ENCODE data around the gene TTC33.
"Not testable (repeated sequence)": the region's sequence is repeated elsewhere in the genome, so short reads cannot be mapped to it uniquely, and the experiment has no call there.

The TTC33 gene

DNA sequence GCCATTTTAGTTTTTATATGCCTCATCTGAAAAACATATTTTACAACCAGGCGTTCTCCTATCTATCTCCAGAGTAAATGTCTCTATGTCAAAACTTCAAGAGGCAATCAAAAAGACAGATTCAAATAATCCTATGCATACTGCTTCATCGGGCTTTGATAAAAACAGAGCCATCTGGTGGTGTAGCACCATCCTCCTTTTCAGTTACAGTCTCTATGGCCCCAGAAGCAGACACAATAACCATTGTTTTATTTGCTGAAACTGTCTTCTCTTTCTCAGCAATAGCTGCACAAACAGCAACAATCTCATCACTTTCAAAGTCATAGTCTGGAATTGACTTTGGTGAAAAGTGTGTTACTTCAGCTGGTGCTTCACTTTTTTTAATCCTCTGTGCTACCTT, 39.8 kb downstream of the TTC33 start:
- no peak for DNase-seq

DNA sequence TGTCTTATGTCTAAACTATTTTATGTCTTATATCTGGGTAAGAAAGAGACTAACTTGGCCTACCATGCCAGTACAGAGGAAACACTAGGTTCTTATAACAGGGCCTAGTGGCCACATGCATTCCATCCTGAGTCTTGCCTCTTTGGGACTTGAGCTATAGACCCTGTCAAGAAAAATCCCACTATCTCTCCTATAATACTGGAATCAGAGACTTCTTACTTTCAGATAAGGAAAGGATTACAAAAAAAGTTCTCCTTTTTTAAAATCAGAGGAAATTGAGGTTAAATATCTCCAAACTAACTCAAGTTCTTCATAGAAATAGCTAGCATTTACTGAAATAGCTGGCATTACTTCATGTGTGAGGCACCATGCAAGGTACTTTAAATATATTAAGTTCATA, 41.8 kb downstream of the TTC33 start:
- DNase-seq, result no peak

DNA sequence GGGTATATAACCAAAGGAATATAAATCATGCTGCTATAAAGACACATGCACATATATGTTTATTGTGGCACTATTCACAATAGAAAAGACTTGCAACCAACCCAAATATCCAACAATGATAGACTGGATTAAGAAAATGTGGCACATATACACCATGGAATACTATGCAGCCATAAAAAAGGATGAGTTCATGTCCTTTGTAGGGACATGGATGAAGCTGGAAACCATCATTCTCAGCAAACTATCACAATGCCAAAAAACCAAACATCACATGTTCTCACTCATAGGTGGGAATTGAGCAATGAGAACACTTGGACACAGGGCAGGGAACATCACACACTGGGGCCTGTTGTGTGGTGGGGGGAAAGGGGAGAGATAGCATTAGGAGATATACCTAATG, 45.2 kb downstream of the TTC33 start:
- not testable (repeated sequence) for DNase-seq

DNA sequence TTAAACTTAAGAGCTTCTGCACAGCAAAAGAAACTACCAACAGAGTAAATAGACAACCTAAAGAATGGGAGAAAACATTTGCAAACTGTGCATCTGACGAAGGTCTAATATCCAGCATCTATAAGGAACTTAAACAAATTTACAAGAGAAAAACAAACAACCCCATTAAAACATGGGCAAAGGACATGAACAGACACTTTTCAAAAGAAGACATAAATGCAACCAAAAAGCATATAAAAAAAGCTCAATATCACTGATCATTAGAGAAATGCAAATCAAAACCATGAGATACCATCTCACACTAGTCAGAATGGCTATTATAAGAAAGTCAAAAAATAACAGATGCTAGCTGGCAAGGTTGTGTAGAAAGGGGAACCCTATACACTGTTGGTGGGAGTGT, 50.3 kb downstream of the TTC33 start:
- DNase-seq, result not testable (repeated sequence)

DNA sequence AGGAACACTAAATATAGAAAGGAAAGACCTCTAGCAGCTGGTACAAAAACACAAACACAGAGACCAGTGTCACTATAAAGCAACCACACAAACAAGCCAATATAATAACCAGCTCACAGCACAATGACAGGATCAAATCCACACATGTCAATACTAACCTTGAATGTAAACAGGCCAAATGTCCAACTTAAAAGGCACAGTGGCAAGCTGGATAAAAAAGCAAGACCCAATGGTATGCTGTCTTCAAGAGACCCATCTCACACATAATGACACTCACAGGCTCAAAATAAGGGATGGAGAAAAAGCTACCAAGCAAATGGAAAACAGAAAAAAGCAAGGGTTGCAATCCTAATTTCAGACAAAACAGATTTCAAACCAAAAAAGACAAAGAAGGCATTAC, 53.7 kb downstream of the TTC33 start:
- DNase-seq, result not testable (repeated sequence)

DNA sequence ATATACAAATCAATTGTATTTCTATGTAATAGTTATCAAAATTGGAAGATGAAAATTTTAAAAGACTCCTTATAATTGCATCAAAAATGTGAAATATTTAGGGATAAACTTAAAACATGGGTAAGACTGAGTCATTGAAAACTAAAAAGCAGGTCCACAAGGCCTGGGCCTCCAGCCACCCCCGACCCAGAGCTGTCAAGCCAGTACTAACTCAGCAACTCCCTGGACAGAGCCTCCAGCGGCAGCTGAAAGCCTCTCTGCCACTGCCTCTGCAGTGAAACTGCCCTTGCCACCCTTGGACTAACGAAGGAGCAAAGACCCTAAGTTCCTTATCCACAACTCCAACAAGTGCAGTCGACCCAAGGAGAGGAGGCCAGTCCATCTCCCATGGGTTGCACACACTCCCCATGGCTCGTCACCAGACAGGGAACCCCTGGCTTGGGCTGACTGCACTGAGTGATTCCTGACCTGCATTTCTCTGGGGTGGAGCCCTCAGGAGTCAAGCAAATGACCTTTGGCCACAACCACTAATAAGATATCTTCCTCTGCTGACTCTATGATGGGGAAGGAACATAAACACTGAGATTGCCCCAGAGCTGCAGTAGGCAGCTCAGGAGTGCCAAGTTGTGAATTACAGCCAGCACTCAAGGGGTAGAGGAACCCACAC, 55.5 kb downstream of the TTC33 start:
- no peak for DNase-seq

DNA sequence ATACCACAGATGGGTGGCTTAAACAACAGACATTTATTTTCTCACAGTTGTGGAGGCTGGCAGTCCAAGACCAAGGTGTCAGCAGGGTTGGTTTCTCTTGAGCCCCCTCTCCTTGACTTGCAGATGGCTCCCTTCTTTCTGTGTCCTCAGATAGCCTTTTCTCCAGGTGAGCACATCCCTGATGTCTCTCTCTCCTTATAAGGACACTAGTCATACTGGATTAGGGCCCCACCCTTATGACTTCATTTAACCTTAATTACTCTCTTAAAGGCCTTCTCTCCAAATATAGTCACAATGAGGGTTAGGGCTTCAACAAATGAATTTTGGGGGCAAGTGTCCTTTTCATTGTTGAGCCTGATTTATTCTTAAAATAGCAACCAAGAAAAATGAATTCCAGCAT, 61.3 kb downstream of the TTC33 start:
- no peak for DNase-seq

DNA sequence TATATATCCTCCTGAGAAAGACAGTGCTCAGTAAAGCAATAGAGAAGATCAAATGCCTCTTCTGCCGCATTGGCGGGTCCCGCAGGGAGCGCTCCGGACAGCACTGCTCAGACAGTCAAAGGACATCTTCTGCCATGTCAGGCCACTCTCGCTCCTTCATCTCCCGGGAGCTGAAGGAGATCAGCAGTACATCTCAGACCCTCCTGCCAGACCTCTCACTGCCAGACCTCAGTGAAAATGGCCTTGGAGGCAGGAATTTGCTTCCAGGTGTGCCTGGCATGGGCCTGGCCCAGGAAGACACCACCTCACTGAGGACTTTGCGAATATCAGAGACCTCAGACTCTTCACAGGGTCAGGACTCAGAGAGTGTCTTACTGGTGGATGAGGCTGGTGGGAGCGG, 63.9 kb downstream of the TTC33 start:
- no peak for DNase-seq

DNA sequence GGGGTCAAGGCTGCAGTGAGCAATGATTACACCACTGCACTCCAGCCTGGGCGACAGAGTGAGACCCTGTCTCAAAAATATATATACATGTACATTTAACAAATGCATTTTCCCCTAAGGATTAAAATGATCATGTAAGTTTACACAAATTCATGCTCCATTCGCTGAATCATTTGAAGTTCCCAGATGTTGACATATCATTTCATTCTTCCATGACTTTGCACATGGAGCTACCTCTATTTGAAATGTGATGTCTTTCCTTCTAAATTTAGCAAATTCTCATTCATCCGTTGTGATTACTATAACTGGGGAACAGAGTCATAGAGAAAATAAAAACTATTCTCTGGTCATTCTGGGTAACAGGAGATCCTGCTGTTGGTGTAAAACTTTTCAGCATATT, 65.5 kb downstream of the TTC33 start:
- no peak for DNase-seq

DNA sequence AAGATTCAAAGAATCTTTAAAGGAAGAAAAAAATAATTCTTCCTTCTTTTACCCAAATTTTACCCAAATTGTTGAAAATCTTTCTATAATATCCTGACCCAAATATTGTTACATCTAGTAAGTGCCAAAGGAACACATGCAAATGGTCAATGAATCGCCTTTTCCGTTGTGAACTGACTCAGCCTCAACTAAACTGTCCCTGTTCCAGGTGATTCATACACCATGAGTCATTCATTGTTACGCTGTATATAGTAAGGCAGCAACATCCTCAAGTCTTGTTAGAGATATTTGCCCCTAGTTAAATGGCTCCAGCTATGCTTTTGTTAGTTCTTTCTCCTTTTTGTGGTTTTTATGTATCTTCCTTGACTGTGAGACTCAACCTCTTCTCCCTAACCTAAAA, 66.3 kb downstream of the TTC33 start:
- no peak for DNase-seq

DNA sequence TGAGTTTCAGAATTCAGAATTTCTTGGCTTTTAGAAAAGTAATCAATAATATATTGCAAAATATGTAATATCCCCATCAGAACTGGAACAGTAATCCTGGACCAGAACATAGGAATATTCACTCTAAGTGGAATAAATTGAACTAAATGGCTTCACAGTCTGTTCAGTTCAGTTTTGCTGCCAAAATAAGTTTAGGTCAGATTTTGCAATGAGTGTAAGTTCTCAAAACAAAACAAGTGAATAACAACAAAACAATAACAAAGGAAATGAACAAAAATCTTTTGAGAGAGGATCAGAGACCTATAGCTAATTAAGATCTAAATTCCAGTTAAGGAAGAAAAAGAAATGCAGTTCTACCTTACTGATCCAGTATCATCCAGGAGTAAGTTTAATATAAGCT, 66.8 kb downstream of the TTC33 start:
- no peak for DNase-seq

DNA sequence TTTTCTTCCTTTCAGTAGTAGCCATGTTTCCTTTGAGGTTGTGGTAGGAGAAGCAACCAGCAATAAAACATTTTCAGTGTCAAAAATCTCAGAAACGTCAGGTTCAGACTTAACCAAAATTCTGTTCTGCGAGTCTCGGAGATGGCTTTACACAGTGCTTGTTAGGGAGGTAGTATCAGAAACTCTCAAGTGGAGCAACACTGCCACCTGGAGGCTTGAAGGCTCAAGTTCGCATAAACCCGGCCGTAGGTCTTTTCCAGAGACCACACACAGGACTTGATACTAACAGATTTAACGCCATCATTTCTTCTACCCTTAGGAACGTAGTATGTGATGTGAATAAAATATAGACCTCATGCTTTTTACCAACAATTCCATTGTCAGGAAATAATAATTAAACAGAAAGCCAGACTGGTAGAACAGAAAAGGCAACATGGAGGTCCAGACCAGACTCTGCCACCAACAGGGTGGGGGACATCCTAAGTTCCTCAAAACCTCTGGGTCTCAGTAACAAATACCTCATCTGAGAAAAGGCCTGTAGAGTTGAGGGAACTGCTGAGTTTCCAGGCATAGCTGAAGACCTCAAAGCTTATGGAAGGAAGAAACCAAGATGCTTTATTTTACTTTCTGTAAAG, 67.5 kb downstream of the TTC33 start:
- peak; percentile 40 for DNase-seq

DNA sequence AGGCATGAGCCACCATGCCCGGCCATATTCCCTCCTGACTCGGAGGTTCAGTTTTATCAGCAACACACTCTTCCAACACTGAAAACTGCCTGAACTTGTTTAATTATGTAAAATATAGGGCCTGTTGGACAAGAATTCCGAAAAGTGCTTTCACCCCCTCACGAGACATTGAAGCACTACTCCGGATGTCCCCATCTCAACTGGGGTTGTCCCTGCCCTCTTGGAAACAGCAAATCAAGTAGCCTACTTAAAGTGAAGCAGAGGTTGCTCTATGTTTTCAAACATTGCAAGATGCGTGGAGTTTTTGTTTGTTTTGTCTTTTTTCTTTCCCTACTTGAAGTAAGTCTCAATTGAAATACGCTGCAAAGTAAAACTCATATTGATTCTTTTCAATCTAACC, 68.4 kb downstream of the TTC33 start:
- no peak for DNase-seq

DNA sequence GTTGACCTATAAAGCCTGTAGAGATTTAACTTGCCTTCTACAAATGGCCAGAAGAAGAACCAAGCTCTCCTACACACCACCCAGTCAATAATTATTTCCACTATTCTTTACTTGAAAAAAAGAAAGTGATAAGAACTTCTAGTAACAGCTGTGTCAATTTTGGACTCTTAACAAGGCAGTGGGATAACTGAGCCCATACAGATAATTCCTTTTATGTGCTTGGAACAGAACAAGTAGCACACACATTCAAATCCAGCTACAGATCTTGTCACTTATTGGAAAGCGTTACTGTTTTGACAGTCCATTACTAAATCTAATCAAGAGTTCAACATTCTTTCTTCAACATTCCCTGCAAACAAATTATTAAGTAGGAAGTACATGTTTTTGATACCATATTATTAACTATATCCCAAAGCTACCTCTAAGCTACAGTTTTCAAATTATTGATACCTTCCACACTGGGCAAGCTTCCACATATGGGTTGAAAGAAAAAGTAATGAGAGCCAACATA, 69.7 kb downstream of the TTC33 start:
- DNase-seq, result no peak

DNA sequence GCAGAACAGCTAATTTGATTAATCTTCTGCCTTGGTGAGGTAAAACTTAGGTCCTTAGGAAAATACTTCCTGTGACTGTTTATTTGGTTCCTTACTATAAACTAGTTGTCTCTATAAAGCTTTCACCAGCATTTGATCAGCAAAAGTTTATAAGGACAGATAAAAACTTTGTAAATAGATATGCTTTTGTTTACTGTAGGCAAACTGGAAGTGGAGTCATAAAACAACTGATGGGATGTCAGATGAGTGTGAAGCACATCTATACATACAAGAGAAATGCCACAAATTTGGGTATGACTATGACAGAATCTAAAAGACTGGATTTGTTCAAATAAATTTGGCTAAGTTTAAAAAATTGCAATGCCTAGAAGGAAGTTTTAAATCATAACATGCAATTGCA, 70.6 kb downstream of the TTC33 start:
- DNase-seq, result no peak

DNA sequence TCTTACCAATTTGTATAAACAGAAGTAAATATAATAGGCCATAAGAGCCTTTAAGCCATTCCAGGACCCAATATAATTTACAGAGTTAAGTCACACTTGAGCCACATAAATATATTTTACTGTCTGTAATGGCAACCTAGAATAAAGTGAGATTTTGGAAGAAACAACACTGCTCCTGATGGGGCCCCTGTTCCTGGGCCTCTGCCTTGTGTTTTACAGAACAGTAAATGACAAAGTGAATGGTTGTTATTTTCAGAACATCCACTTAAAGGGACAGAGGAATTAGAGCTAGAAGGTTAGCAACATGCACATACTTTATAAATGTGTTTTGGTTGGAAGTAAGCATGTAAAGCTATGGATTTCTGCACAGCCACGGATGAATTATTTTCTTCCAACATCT, 72.5 kb downstream of the TTC33 start:
- no peak for DNase-seq

DNA sequence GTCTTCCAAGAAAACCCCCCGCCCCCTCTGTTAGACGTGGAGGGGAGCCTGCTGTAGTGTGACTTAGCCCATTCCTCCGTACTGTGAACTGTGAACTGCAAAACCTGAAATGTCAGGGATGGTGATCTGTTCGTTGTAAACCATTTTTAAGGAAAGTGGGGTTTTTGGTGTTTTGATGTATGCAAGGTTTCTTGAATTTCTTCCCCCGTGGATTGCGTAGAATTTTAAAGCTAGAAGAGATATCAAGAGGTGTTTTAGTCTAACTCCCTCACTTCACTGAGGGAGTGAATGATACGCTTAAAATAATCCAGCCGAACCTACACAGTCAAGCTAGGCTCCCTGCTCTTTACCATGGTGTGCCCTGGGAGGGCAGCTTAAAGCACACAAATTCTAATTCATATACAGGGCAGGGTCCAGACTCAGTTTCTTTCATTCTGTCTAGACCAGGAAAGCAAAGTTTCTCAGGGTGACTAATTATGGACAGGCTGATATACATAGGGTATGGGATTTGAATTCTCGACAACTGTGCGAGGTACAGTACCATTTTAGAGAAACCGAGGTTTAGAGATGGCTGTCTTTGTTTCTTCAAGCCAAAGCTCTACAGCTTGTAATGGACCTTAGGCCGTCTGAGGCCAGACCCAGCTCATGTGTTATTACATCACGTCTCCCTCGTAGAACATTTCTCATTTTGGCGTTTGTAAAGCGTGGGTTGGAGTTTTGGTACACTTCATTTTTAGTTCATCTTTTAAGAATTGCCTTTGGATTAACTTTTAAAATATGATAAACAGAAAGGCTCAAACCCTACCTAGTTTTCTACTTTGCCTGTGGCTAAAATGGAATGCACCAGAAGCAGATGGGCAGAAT, 73.4 kb downstream of the TTC33 start:
- DNase-seq, result no peak

DNA sequence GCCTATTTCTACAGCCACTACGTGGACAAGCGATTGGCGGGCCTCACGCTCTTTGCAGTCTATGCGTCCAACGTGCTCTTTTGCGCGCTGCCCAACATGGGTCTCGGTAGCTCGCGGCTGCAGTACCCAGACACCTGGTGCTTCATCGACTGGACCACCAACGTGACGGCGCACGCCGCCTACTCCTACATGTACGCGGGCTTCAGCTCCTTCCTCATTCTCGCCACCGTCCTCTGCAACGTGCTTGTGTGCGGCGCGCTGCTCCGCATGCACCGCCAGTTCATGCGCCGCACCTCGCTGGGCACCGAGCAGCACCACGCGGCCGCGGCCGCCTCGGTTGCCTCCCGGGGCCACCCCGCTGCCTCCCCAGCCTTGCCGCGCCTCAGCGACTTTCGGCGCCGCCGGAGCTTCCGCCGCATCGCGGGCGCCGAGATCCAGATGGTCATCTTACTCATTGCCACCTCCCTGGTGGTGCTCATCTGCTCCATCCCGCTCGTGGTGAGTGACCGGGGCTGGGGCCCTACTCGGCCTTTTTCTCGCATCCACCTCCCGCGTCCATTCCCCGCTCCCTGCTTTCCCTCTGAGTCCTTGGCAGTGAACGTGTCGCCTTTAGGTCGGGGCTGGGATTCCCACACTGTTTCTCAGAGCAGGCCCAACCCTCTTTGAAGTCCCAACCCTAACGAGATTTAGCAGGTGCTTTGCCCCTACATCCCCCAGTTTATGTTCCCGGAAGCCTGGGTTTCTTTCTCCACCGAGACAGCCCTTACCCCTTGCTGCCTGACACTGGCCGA, 74.2 kb downstream of the TTC33 start:
- DNase-seq, result no peak

DNA sequence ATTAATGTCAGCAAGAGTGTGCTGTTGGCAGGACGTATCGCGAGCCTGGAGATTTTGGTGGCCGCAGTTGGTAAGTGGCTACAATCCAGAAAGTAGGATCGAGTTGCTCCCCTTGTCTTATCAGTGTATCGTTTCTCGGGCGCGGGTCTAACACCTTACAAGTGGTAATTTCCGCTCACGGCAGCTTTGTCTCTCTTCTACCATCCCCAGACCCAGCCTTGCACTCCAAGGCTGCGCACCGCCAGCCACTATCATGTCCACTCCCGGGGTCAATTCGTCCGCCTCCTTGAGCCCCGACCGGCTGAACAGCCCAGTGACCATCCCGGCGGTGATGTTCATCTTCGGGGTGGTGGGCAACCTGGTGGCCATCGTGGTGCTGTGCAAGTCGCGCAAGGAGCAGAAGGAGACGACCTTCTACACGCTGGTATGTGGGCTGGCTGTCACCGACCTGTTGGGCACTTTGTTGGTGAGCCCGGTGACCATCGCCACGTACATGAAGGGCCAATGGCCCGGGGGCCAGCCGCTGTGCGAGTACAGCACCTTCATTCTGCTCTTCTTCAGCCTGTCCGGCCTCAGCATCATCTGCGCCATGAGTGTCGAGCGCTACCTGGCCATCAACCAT, 74.9 kb downstream of the TTC33 start:
- DNase-seq, result no peak

DNA sequence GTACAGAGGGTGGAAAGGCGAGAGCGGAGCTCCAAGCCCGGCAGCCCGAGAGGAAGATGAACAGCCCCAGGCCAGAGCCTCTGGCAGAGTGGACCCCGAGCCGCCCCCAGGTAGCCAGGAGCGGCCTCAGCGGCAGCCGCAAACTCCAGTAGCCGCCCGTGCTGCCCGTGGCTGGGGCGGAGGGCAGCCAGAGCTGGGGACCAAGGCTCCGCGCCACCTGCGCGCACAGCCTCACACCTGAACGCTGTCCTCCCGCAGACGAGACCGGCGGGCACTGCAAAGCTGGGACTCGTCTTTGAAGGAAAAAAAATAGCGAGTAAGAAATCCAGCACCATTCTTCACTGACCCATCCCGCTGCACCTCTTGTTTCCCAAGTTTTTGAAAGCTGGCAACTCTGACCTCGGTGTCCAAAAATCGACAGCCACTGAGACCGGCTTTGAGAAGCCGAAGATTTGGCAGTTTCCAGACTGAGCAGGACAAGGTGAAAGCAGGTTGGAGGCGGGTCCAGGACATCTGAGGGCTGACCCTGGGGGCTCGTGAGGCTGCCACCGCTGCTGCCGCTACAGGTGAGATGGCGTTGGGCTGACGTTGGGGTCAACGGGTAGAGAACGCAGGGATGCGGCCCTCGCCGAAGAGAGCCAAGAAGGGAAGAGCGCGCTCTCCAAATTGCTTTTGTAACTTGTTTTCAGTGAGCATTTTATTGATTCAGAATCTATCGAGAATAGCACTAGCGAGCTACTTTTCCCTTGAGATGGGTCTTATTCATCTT, 75.7 kb downstream of the TTC33 start, which contains the start of gene PTGER4:
PTGER4 (plus strand) TSS at position 3 of the 769 bp plus-strand sequence. CDS start 1,079 bp downstream, outside the sequence.
- DNase-seq, result no peak

DNA sequence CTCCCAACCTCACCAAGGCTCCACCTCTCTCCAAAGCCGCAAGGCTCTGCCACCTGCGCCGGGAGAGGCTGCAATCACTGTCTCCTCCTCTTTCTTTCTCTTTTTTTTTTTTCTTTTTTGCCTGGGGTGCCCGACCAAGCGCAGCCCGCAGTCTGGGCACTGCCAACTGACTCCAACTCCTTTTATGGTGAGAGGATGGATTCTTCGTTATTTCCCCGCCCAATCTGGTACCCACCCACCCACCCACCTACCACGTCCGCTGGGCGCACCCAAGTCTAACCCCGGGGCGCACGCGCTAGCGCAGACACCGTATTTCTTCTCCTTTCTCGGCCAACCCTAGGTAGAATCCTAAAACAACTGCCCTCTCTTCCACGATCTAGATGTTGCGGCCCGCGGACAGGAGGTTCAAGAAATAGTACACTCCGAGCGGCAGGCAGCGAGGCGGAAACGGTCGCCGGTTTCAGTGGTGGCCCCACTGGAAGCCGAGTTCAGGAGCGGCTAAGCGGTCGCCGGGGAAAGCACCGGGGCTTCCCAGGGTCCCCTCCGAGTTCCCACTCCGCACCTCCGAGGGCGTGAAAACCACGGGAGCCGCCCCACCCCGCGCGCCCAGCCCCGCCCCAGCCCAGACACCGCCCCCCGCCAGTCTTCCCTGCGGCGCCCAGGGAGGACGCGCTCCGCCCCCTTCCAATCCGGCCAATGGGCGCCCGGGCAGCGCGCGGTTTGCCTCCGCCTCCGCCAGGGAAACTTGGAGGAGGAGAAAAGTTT, 76.4 kb downstream of the TTC33 start:
- peak; percentile 99 for DNase-seq
